ACC112 (cell line): Measurements from ENCODE around the gene GOLGA6L10.
"Not testable (repeated sequence)": the region's sequence is repeated elsewhere in the genome, so short reads cannot be mapped to it uniquely, and the experiment has no call there.

Experiments
- H2AFZ ChIP-seq: fragments of 200-600 bp; sonication (generic); one replicate; pipeline ENCODE4 v1.6.0; 2017; ENCODE audit warnings: antibody characterized with exemption, low read length; ENCODE audit not compliant: unreplicated experiment
- H3K27ac ChIP-seq: fragments of 200-600 bp; sonication (generic); 2 replicates; pipeline ENCODE4 v1.5.1; 2014; ENCODE audit warnings: low read depth, mild to moderate bottlenecking, antibody characterized with exemption, low read length, moderate library complexity
- H3K27me3 ChIP-seq: fragments of 200-600 bp; sonication (generic); 2 replicates; pipeline ENCODE4 v1.6.1; 2014; ENCODE audit warnings: mild to moderate bottlenecking, antibody characterized with exemption, low read length, moderate library complexity, mixed read lengths; ENCODE audit not compliant: insufficient read depth
- H3K36me3 ChIP-seq: fragments of 200-600 bp; sonication (generic); 2 replicates; pipeline ENCODE4 v1.6.1; 2016; ENCODE audit warnings: mild to moderate bottlenecking, antibody characterized with exemption, low read length, moderate library complexity, mixed read lengths; ENCODE audit not compliant: insufficient read depth
- H3K4me1 ChIP-seq: fragments of 200-600 bp; sonication (generic); one replicate; pipeline ENCODE4 v1.6.1; 2016; ENCODE audit warnings: low read length, mixed read lengths; ENCODE audit not compliant: insufficient read depth, unreplicated experiment, control insufficient read depth
- H3K4me3 ChIP-seq: fragments of 200-600 bp; sonication (generic); 2 replicates; pipeline ENCODE4 v1.5.1; 2014; ENCODE audit warnings: mild to moderate bottlenecking, low read depth, low read length
- H3K79me2 ChIP-seq: fragments of 200-600 bp; sonication (generic); one replicate; pipeline ENCODE4 v1.6.0; 2016; ENCODE audit warnings: low read length; ENCODE audit not compliant: control insufficient read depth, unreplicated experiment, insufficient read depth

GOLGA6L10 gene

GRCh38 chr15:82349375-82349774 is at the start of gene GOLGA6L10:
GOLGA6L10 (minus strand) TSS chr15:82349475; CDS start chr15:82349375, 100 bp downstream.
- not testable (repeated sequence) for H3K4me3 ChIP-seq, H2AFZ ChIP-seq, H3K27me3 ChIP-seq, H3K36me3 ChIP-seq, H3K27ac ChIP-seq, H3K79me2 ChIP-seq, H3K4me1 ChIP-seq

- no peaks in the 10 kb centered on the region for H3K79me2 ChIP-seq
- no peak overlapping the region for H3K27ac ChIP-seq
- no peaks in the 10 kb centered on the region for H3K4me1 ChIP-seq
Observed at GRCh38 chr15:82398785-82399184, 49.5 kb upstream of the GOLGA6L10 start.

GRCh38 chr15:82397817-82398216 is 48.5 kb upstream of the GOLGA6L10 start:
- no peaks in the 10 kb centered on the region for H3K36me3 ChIP-seq
- no peak overlapping the region for H2AFZ ChIP-seq

More at GRCh38 chr15:82398785-82399184, 49.5 kb upstream of the GOLGA6L10 start:
- H3K36me3 ChIP-seq, result no peaks in the 10 kb centered on the region
- no peak overlapping the region for H2AFZ ChIP-seq
- no peaks in the 10 kb centered on the region for H3K27me3 ChIP-seq
- no peak overlapping the region for H3K4me3 ChIP-seq

GRCh38 chr15:82395788-82396187 is 46.5 kb upstream of the GOLGA6L10 start:
- H3K4me3 ChIP-seq, H3K36me3 ChIP-seq, H3K27ac ChIP-seq, H2AFZ ChIP-seq, H3K79me2 ChIP-seq, H3K4me1 ChIP-seq, H3K27me3 ChIP-seq: not testable (repeated sequence)

More at GRCh38 chr15:82397817-82398216, 48.5 kb upstream of the GOLGA6L10 start:
- no peaks in the 10 kb centered on the region for H3K27me3 ChIP-seq
- no peaks in the 10 kb centered on the region for H3K79me2 ChIP-seq
- H3K4me1 ChIP-seq, result no peaks in the 10 kb centered on the region
- no peak overlapping the region for H3K4me3 ChIP-seq
- no peak overlapping the region for H3K27ac ChIP-seq

- Histone ChIP-seq H3K27me3 (no peaks in the 10 kb centered on the region), H3K4me1 (no peaks in the 10 kb centered on the region), H3K36me3 (no peaks in the 10 kb centered on the region), H3K79me2 (no peaks in the 10 kb centered on the region), H3K4me3 (no peak overlapping the region), H3K27ac (no peak overlapping the region), H2AFZ (no peak overlapping the region)
Observed at GRCh38 chr15:82393671-82394070, 44.4 kb upstream of the GOLGA6L10 start.

GRCh38 chr15:82392077-82392476 is 42.8 kb upstream of the GOLGA6L10 start:
- not testable (repeated sequence) for H2AFZ ChIP-seq

GRCh38 chr15:82390152-82390551 is 40.9 kb upstream of the GOLGA6L10 start:
- not testable (repeated sequence) for H3K79me2 ChIP-seq, H3K27ac ChIP-seq, H3K4me1 ChIP-seq, H2AFZ ChIP-seq, H3K27me3 ChIP-seq, H3K4me3 ChIP-seq, H3K36me3 ChIP-seq

More at GRCh38 chr15:82392077-82392476, 42.8 kb upstream of the GOLGA6L10 start:
- H3K27ac ChIP-seq, H3K4me1 ChIP-seq, H3K79me2 ChIP-seq, H3K36me3 ChIP-seq, H3K27me3 ChIP-seq, H3K4me3 ChIP-seq: not testable (repeated sequence)

- H3K27ac ChIP-seq, H3K36me3 ChIP-seq, H3K27me3 ChIP-seq, H2AFZ ChIP-seq, H3K4me1 ChIP-seq, H3K4me3 ChIP-seq, H3K79me2 ChIP-seq: not testable (repeated sequence)
Observed at GRCh38 chr15:82387209-82387608, 37.9 kb upstream of the GOLGA6L10 start.

GRCh38 chr15:82381330-82381955 is 32.2 kb upstream of the GOLGA6L10 start:
- not testable (repeated sequence) for H3K79me2 ChIP-seq

GRCh38 chr15:82379552-82379951 is 30.3 kb upstream of the GOLGA6L10 start:
- not testable (repeated sequence) for H3K27me3 ChIP-seq, H3K79me2 ChIP-seq, H3K4me3 ChIP-seq, H3K27ac ChIP-seq, H3K36me3 ChIP-seq, H3K4me1 ChIP-seq, H2AFZ ChIP-seq

More at GRCh38 chr15:82381330-82381955, 32.2 kb upstream of the GOLGA6L10 start:
- H3K4me1 ChIP-seq, H3K36me3 ChIP-seq, H2AFZ ChIP-seq, H3K27me3 ChIP-seq, H3K27ac ChIP-seq, H3K4me3 ChIP-seq: not testable (repeated sequence)

- H3K27ac ChIP-seq, H2AFZ ChIP-seq, H3K4me1 ChIP-seq, H3K79me2 ChIP-seq, H3K36me3 ChIP-seq, H3K4me3 ChIP-seq, H3K27me3 ChIP-seq: not testable (repeated sequence)
Observed at GRCh38 chr15:82373661-82374060, 24.4 kb upstream of the GOLGA6L10 start.
